Panc1 (cell line): ENCODE measurements around the gene CNDP1.

Source experiments
- CTCF ChIP-seq: fragments of 450-650 bp; IDR thresholded peaks from 2 replicates; pipeline ENCODE4 v1.5.1; 2017; ENCODE audit warnings: mild to moderate bottlenecking
- POLR2AphosphoS5 ChIP-seq: IDR thresholded peaks from 2 replicates; pipeline ENCODE4 v1.6.1; 2012; ENCODE audit warnings: mild to moderate bottlenecking, low read depth, low read length, moderate library complexity
- REST ChIP-seq, 2 experiments: IDR thresholded peaks; 2 replicates each; pipeline ENCODE4 v1.6.1; 2011 to 2012; ENCODE audit warnings: low read depth in 2 of 2, control low read depth in 1 of 2, low read length in 1 of 2, mild to moderate bottlenecking in 1 of 2, moderate library complexity in 1 of 2; ENCODE audit not compliant: insufficient read depth in 1 of 2
- SIN3A ChIP-seq: IDR thresholded peaks from 2 replicates; pipeline ENCODE4 v1.6.1; 2012; ENCODE audit warnings: low read depth, mild to moderate bottlenecking, low read length, moderate library complexity, borderline replicate concordance; ENCODE audit not compliant: insufficient read depth
- TCF7L2 ChIP-seq: IDR thresholded peaks from 2 replicates; pipeline ENCODE4 v1.6.1; 2011; ENCODE audit warnings: mild to moderate bottlenecking, low read depth, low read length, inconsistent platforms

- TF ChIP-seq CTCF, result no peak
- TF ChIP-seq POLR2AphosphoS5, result no peak
- no peak for TF ChIP-seq TCF7L2
- TF ChIP-seq REST (IDR thresholded peaks at IDR 0.05; ENCODE audit: insufficient read depth in 1 of 2, low read depth in 2 of 2, low read length in 1 of 2), result no peak
- TF ChIP-seq SIN3A, result no peak
Observed at GRCh38 chr18:74546007-74546406, 11.7 kb downstream of the CNDP1 start.
